GM12878 (cell line): ENCODE data around the gene SPPL3. TPM values are rescaled to one million over a fixed set of nuclear protein-coding genes. Genes with fewer than 3 reads are reported as not detected.

Experiments
- MAX ChIP-seq: IDR thresholded peaks from 2 replicates; pipeline ENCODE4 v1.6.1; 2012; ENCODE audit warnings: low read depth, low read length, improper control_type of control experiment
- MEF2B ChIP-seq: fragments of 450-650 bp; IDR thresholded peaks from 2 replicates; pipeline ENCODE4 v1.6.1; 2018; ENCODE audit warnings: mild to moderate bottlenecking, moderate library complexity; ENCODE audit not compliant: partially characterized antibody, poor library complexity, severe bottlenecking
- MXI1 ChIP-seq: fragments of 150-350 bp; IDR thresholded peaks from 2 replicates; pipeline ENCODE4 v1.6.1; 2011; ENCODE audit warnings: low read depth, mild to moderate bottlenecking, inconsistent platforms, low read length, improper control_type of control experiment
- NFYB ChIP-seq: IDR thresholded peaks from 2 replicates; pipeline ENCODE4 v1.6.1; 2011; ENCODE audit warnings: low read depth, mild to moderate bottlenecking, low read length, improper control_type of control experiment, moderate library complexity; ENCODE audit not compliant: insufficient read depth
- RBBP5 ChIP-seq: fragments of 200-600 bp; sonication (generic); conservative IDR thresholded peaks from 2 replicates; pipeline ENCODE4 v1.6.1; 2016
- RELA ChIP-seq: fragments of 450-650 bp; IDR thresholded peaks from 2 replicates; pipeline ENCODE4 v1.8.0; 2014; ENCODE audit warnings: borderline replicate concordance; ENCODE audit not compliant: partially characterized antibody
- RELB ChIP-seq: fragments of 450-650 bp; IDR thresholded peaks from 2 replicates; pipeline ENCODE4 v1.6.1; 2017; ENCODE audit warnings: low read depth, mild to moderate bottlenecking, moderate library complexity
- SREBF2 ChIP-seq: IDR thresholded peaks from 2 replicates; pipeline ENCODE4 v1.6.1; 2012; ENCODE audit warnings: mild to moderate bottlenecking, low read length
- ZSCAN29 ChIP-seq: fragments of 450-650 bp; IDR thresholded peaks from 2 replicates; pipeline ENCODE4 v1.6.1; 2017; ENCODE audit warnings: mild to moderate bottlenecking, moderate library complexity
- polyA plus RNA-seq, 11 experiments: library from polyadenylated mRNA; depleted of rRNA in 4 of 11; unstranded in 6 of 11; stranded (reverse) in 5 of 11; fragments of >200 nt; fragmentation: Nextera tagmentation in 4 of 11; fragmentation: Illumina TruSeq in 1 of 11; extraction: Ambion mirVana in 4 of 11; extraction: Trizol in 1 of 11; gene quantifications; 1 replicate in 1 of 11; 2 replicates in 10 of 11; pipeline versions ENCODE4 v1.2.1 to v1.2.3, GENCODE V29; 2011 to 2016; ENCODE audit warnings: inconsistent platforms in 2 of 11, missing spikeins in 2 of 11, low read depth in 1 of 11
- total RNA-seq, 4 experiments: library from RNA; depleted of rRNA in 3 of 4; stranded (reverse); fragments of >200 nt in 3 of 4; fragmentation: Illumina TruSeq in 1 of 4; extraction: Trizol in 1 of 4; gene quantifications; 2 replicates each; pipeline versions ENCODE4 v1.2.1 to v1.2.3, GENCODE V29; 2013 to 2021
- TF ChIP-seq, protein P1 (sequence below): fragments of 450-650 bp; IDR thresholded peaks from 2 replicates; pipeline ENCODE4 v1.6.1; 2018; ENCODE audit warnings: borderline replicate concordance, mild to moderate bottlenecking; ENCODE audit not compliant: partially characterized antibody

The SPPL3 gene
- total and polyA plus RNA-seq, 10 of the 15 experiments (the other 5 are each of a cell fraction or from before 2014, with no cell fraction given), result 4.3 to 45.5 (median 11.7) TPM

- no peak for TF ChIP-seq SREBF2
- TF ChIP-seq, protein P1, sequence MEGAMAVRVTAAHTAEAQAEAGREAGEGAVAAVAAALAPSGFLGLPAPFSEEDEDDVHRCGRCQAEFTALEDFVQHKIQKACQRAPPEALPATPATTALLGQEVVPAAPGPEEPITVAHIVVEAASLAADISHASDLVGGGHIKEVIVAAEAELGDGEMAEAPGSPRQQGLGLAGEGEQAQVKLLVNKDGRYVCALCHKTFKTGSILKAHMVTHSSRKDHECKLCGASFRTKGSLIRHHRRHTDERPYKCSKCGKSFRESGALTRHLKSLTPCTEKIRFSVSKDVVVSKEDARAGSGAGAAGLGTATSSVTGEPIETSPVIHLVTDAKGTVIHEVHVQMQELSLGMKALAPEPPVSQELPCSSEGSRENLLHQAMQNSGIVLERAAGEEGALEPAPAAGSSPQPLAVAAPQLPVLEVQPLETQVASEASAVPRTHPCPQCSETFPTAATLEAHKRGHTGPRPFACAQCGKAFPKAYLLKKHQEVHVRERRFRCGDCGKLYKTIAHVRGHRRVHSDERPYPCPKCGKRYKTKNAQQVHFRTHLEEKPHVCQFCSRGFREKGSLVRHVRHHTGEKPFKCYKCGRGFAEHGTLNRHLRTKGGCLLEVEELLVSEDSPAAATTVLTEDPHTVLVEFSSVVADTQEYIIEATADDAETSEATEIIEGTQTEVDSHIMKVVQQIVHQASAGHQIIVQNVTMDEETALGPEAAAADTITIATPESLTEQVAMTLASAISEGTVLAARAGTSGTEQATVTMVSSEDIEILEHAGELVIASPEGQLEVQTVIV, result no peak
- TF ChIP-seq RBBP5, result no peak
- no peak for TF ChIP-seq RELB
- no peak for TF ChIP-seq NFYB
- TF ChIP-seq ZSCAN29, result no peak
- TF ChIP-seq MEF2B, result no peak
- no peak for TF ChIP-seq MAX
- TF ChIP-seq MXI1, result no peak
- no peak for TF ChIP-seq RELA
- TF ChIP-seq, all 136 proteins: peak for 0
These were observed 146.2 kb downstream of the SPPL3 start (continued) for GRCh38 chr12:120757949-120758348.
